ENCODE results near the gene ZNF831.

ZNF831 gene

GRCh38 chr20:59217173-59217572 is 53.6 kb downstream of the ZNF831 start:
- no peak for DNase-seq (ENCODE audit: low spot score)

GRCh38 chr20:59217794-59218280 is 54.2 kb downstream of the ZNF831 start:
- DNase-seq (ENCODE audit: low spot score), result no peak

- no peak for DNase-seq (ENCODE audit: low spot score)
Observed at GRCh38 chr20:59219211-59219610, 55.6 kb downstream of the ZNF831 start.

GRCh38 chr20:59220161-59220560 is 56.5 kb downstream of the ZNF831 start:
- no peak for DNase-seq (ENCODE audit: low spot score)

GRCh38 chr20:59221049-59221706 is 57.6 kb downstream of the ZNF831 start:
- no peak for DNase-seq (ENCODE audit: low spot score)

GRCh38 chr20:59221707-59222252 is 58.2 kb downstream of the ZNF831 start:
- DNase-seq (ENCODE audit: low spot score), result no peak

GRCh38 chr20:59222253-59223181 is 58.9 kb downstream of the ZNF831 start:
- peak; percentile 93 for DNase-seq (ENCODE audit: low spot score)

GRCh38 chr20:59223182-59223601 is 59.6 kb downstream of the ZNF831 start:
- peak; percentile 36 for DNase-seq (ENCODE audit: low spot score)

- no peak for DNase-seq (ENCODE audit: low spot score)
Observed at GRCh38 chr20:59223750-59224149, 60.1 kb downstream of the ZNF831 start.

- no peak for DNase-seq (ENCODE audit: low spot score)
Observed at GRCh38 chr20:59224236-59224635, 60.6 kb downstream of the ZNF831 start.

- no peak for DNase-seq (ENCODE audit: low spot score)
Observed at GRCh38 chr20:59230385-59230784, 66.8 kb downstream of the ZNF831 start.

GRCh38 chr20:59231124-59231804 is 67.6 kb downstream of the ZNF831 start:
- DNase-seq (ENCODE audit: low spot score), result no peak

- no peak for DNase-seq (ENCODE audit: low spot score)
Observed at GRCh38 chr20:59232618-59233017, 69.0 kb downstream of the ZNF831 start.

- no peak for DNase-seq (ENCODE audit: low spot score)
Observed at GRCh38 chr20:59235226-59235625, 71.6 kb downstream of the ZNF831 start.

- DNase-seq (ENCODE audit: low spot score), result no peak
Observed at GRCh38 chr20:59240006-59240405, 76.4 kb downstream of the ZNF831 start.

GRCh38 chr20:59242714-59243626 is 79.3 kb downstream of the ZNF831 start:
- no peak for DNase-seq (ENCODE audit: low spot score)

- no peak for DNase-seq (ENCODE audit: low spot score)
Observed at GRCh38 chr20:59246691-59247400, 83.2 kb downstream of the ZNF831 start.

- DNase-seq (ENCODE audit: low spot score), result no peak
Observed at GRCh38 chr20:59247731-59248684, 84.4 kb downstream of the ZNF831 start.

- DNase-seq (ENCODE audit: low spot score), result no peak
Observed at GRCh38 chr20:59250293-59250692, 86.7 kb downstream of the ZNF831 start.

Measured in AG20443 (cell line).